T-cell (primary cell): ENCODE results near the gene PROSER1. TPM values are rescaled to one million over a fixed set of nuclear protein-coding genes. Genes with fewer than 3 reads are reported as not detected.
A peak's percentile ranks its signal among the peaks of the same experiment; 100 is the strongest.

ENCODE experiments used
- ATAC-seq, 4 experiments: fragments of 200-7000 bp in 3 of 4; fragments of 150-1000 bp in 1 of 4; cut with Tn5 transposase; replicated peaks in 1 of 4; 1 replicate in 3 of 4; 2 replicates in 1 of 4; pipeline ENCODE4 v1.10.0; 2021; ENCODE audit warnings: moderate library complexity in 3 of 4, mild to moderate bottlenecking in 2 of 4, moderate number of reproducible peaks in 1 of 4
- CTCF ChIA-PET, 2 donors: fragments of 300-600 bp; sonication (Branson Sonifier 250); formaldehyde crosslinking; loops; one replicate each; lab custom pipeline; 2022; ENCODE audit warnings: antibody characterized with exemption in 2 of 2; lab: Charles Lee
- POLR2A ChIA-PET, 2 donors: fragments of 300-600 bp; sonication (Branson Sonifier 250); formaldehyde crosslinking; loops; one replicate each; lab custom pipeline; 2022; ENCODE audit warnings: antibody characterized with exemption in 2 of 2; lab: Charles Lee
- DNase-seq, 35 experiments: peaks; one replicate each; pipeline versions ENCODE4 v3.0.0 to v3.0.0-alpha.2; 2013 to 2023
- H3K27ac ChIP-seq: one replicate; pipeline ENCODE4 v1.5.1; 2013; ENCODE audit warnings: low read length
- H3K27me3 ChIP-seq, 2 experiments: replicated peaks in 1 of 2; 1 replicate in 1 of 2; 2 replicates in 1 of 2; pipeline versions ENCODE4 v1.6.1 to v1.7.0; 2013; ENCODE audit warnings: low read length in 1 of 2, mixed read lengths in 1 of 2; ENCODE audit not compliant: control insufficient read depth in 2 of 2, insufficient read depth in 2 of 2; ENCODE audit errors: extremely low read depth in 1 of 2
- H3K36me3 ChIP-seq, 2 donors: 1 replicate in 1 of 2; 2 replicates in 1 of 2; pipeline versions ENCODE4 v1.6.1 to v1.7.0; 2013; ENCODE audit warnings: low read length in 1 of 2; ENCODE audit not compliant: control insufficient read depth in 2 of 2, insufficient read depth in 1 of 2; ENCODE audit errors: extremely low read depth in 1 of 2
- H3K4me1 ChIP-seq, 2 experiments: 1 replicate in 1 of 2; 2 replicates in 1 of 2; pipeline versions ENCODE4 v1.6.1 to v1.7.0; 2013; ENCODE audit warnings: low read length in 2 of 2, mixed read lengths in 1 of 2; ENCODE audit not compliant: insufficient read depth in 2 of 2, control insufficient read depth in 1 of 2; ENCODE audit errors: extremely low read depth in 1 of 2
- H3K4me3 ChIP-seq, 2 donors: 1 replicate in 1 of 2; 2 replicates in 1 of 2; pipeline versions ENCODE4 v1.5.1 to v1.7.0; 2013; ENCODE audit warnings: mild to moderate bottlenecking in 2 of 2, low read length in 1 of 2, moderate library complexity in 1 of 2; ENCODE audit not compliant: control insufficient read depth in 1 of 2; ENCODE audit errors: extremely low read depth in 1 of 2
- H3K9me3 ChIP-seq: 2 replicates; pipeline ENCODE4 v1.7.0; 2013
- H3K27ac Mint-ChIP-seq, 2 donors: one replicate each; pipeline ENCODE4 v1.8.0; 2020 to 2021; ENCODE audit warnings: mild to moderate bottlenecking in 2 of 2, mixed read lengths in 2 of 2
- H3K27me3 Mint-ChIP-seq, 2 donors: one replicate each; pipeline ENCODE4 v1.8.0; 2021 to 2022; ENCODE audit warnings: mixed read lengths in 2 of 2
- H3K36me3 Mint-ChIP-seq: one replicate; pipeline ENCODE4 v1.8.0; 2021; ENCODE audit warnings: mixed read lengths
- H3K4me1 Mint-ChIP-seq, 3 donors: one replicate each; pipeline ENCODE4 v1.8.0; 2020 to 2022; ENCODE audit warnings: mixed read lengths in 3 of 3, mild to moderate bottlenecking in 1 of 3
- H3K4me3 Mint-ChIP-seq, 3 donors: one replicate each; pipeline ENCODE4 v1.8.0; 2020 to 2022; ENCODE audit warnings: mild to moderate bottlenecking in 3 of 3, mixed read lengths in 3 of 3, moderate library complexity in 3 of 3
- H3K9me3 Mint-ChIP-seq, 3 donors: one replicate each; pipeline ENCODE4 v1.8.0; 2020 to 2022; ENCODE audit warnings: mixed read lengths in 3 of 3
- WGBS: methylation state at CpG from one replicate; pipeline ENCODE4 v1.1.5; 2013; ENCODE audit warnings: missing lambda C conversion rate; ENCODE audit not compliant: insufficient coverage; 5-methylcytosine and 5-hydroxymethylcytosine counted together
- total RNA-seq, 35 experiments: library from RNA in 6 of 35; stranded (reverse) in 6 of 35; fragments of 120-200 nt in 1 of 35; gene quantifications; one replicate each; pipeline versions ENCODE4 v1.2.1 to v1.2.4 and lab custom pipeline; 2013 to 2026

The PROSER1 gene
- total RNA-seq, 5 donors from 2014 or later (not counting 1 experiment from before 2014, with no cell fraction given): 40.1 to 50.7 (median 45.1) TPM

- Mint-ChIP-seq H3K27me3 (no peaks in the 10 kb centered on the region), H3K4me1 (peaks cover 32 to 42% (median 35%) of the 10 kb centered on the region in 3 donors), H3K36me3 (peaks cover 35% of the 10 kb centered on the region), H3K9me3 (peaks cover 3% of the 10 kb centered on the region in 3 donors), H3K27ac (no peak overlapping the region), H3K4me3 (no peak overlapping the region)
- ChIA-PET CTCF (interaction anchor here in 1 of 2 donors (1.2 kb wide), 1 partner anchor 560 kb away, joined by 3 read pairs; no protein-coding TSS in a partner anchor), POLR2A (interaction anchor here in 1 of 2 donors (0.7 kb wide), 1 partner anchor 599 kb away, joined by 3 read pairs; no protein-coding TSS in a partner anchor)
- Histone ChIP-seq H3K4me1 (no peaks in the 10 kb centered on the region), H3K27ac (no peak overlapping the region), H3K36me3 (peaks cover 0 to 3% of the 10 kb centered on the region in 2 donors), H3K9me3 (no peaks in the 10 kb centered on the region), H3K27me3 (no peaks in the 10 kb centered on the region), H3K4me3 (no peak overlapping the region)
- DNase-seq (no peak), ATAC-seq (no peak)
- WGBS: no CpG with 5 or more reads among the region's 1 CpG
Observed at GRCh38 chr13:39056018-39056417, 18.1 kb upstream of the PROSER1 start.

- peaks cover 29 to 35% (median 32%) of the 10 kb centered on the region in 3 donors for H3K4me1 Mint-ChIP-seq
- DNase-seq: no peak
- ChIA-PET POLR2A (no interaction called here), CTCF (interaction anchor here in 1 of 2 donors (0.6 kb wide), 1 partner anchor 599 kb away, joined by 4 read pairs; no protein-coding TSS in a partner anchor)
- no CpG with 5 or more reads among the region's 3 CpGs for WGBS
- Histone ChIP-seq H3K27ac (no peak overlapping the region), H3K27me3 (no peaks in the 10 kb centered on the region), H3K4me3 (no peak overlapping the region), H3K36me3 (peaks cover 0 to 3% of the 10 kb centered on the region in 2 donors), H3K9me3 (no peaks in the 10 kb centered on the region), H3K4me1 (no peaks in the 10 kb centered on the region)
- H3K9me3 Mint-ChIP-seq: peaks cover 0 to 3% (median 3%) of the 10 kb centered on the region in 3 donors
- ATAC-seq: no peak
- H3K4me3 Mint-ChIP-seq: no peak overlapping the region
- peaks cover 26% of the 10 kb centered on the region for H3K36me3 Mint-ChIP-seq
- H3K27me3 Mint-ChIP-seq: no peaks in the 10 kb centered on the region
- H3K27ac Mint-ChIP-seq: no peak overlapping the region
Observed at GRCh38 chr13:39054112-39054511, 16.2 kb upstream of the PROSER1 start.

DNA sequence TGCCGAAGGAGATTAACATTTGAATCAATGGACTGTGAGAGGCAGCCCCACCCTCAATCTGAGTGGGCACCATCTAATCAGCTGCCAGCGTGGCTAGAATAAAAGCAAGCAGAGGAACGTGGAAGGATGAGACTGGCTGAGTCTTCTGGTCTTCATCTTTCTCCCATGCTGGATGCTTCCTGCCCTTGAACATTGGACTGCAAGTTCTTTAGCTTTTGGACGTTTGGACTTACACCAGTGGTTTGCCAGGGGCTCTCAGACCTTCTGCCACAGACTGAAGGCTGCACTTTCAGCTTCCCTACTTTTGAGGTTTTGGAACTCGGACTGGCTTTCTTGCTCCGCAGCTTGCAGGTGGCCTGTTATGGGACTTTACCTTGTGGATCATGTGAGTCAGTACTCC, 15.1 kb upstream of the PROSER1 start:
- CTCF ChIA-PET: no interaction called here
- Mint-ChIP-seq H3K9me3 (peaks cover 0 to 3% (median 3%) of the 10 kb centered on the region in 3 donors), H3K4me1 (peaks cover 17 to 25% (median 21%) of the 10 kb centered on the region in 3 donors), H3K27ac (no peak overlapping the region), H3K36me3 (peaks cover 26% of the 10 kb centered on the region), H3K27me3 (no peaks in the 10 kb centered on the region), H3K4me3 (no peak overlapping the region)
- Histone ChIP-seq H3K36me3 (peaks cover 0 to 3% of the 10 kb centered on the region in 2 donors), H3K27me3 (no peaks in the 10 kb centered on the region), H3K27ac (no peak overlapping the region), H3K9me3 (no peaks in the 10 kb centered on the region), H3K4me1 (no peaks in the 10 kb centered on the region), H3K4me3 (no peak overlapping the region)
- ATAC-seq (no peak), DNase-seq (no peak)
- WGBS: 85% methylated on average over 5 of the region's 6 CpGs
- POLR2A ChIA-PET: no interaction called here

DNA sequence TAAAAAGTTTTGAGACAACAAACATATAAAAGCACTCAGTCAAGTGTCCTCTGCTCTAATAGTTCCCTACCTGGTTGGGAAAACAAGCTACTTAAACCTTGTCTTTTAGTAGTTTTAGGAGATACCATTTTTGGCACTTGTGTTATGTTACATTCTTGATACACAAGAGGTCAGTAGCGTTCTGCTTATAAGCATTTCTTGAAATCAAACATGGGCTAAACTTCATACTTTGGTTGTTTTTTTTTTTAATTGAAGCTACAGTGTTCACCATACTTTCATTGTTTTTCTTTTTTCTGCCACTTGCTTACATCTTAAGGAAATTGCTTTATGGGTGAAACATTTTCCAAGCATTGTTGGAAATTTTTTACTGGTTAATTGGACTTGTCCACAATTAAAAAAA, 13.3 kb upstream of the PROSER1 start:
- H3K4me3 Mint-ChIP-seq: no peak overlapping the region
- H3K27ac ChIP-seq: no peak overlapping the region
- H3K36me3 ChIP-seq: peaks cover 0 to 3% of the 10 kb centered on the region in 2 donors
- no peaks in the 10 kb centered on the region for H3K27me3 ChIP-seq
- H3K36me3 Mint-ChIP-seq: peaks cover 19% of the 10 kb centered on the region
- no peaks in the 10 kb centered on the region for H3K9me3 ChIP-seq
- ATAC-seq: no peak
- no CpG with 5 or more reads among the region's 1 CpG for WGBS
- peaks cover 6 to 10% (median 6%) of the 10 kb centered on the region in 3 donors for H3K4me1 Mint-ChIP-seq
- H3K4me3 ChIP-seq: no peak overlapping the region
- CTCF ChIA-PET: interaction anchor here (0.6 to 2.1 kb wide), 11 partner anchors 14 to 632 kb away, joined by 3 to 33 read pairs (median 4); partner anchors contain the start of gene PROSER1 (in 1 of the 2)
- H3K4me1 ChIP-seq: no peaks in the 10 kb centered on the region
- H3K27ac Mint-ChIP-seq: no peak overlapping the region
- peak in 1 of 35 experiments; percentile 54 for DNase-seq
- POLR2A ChIA-PET: no interaction called here
- H3K27me3 Mint-ChIP-seq: no peaks in the 10 kb centered on the region
- H3K9me3 Mint-ChIP-seq: peaks cover 0 to 3% (median 3%) of the 10 kb centered on the region in 3 donors

DNA sequence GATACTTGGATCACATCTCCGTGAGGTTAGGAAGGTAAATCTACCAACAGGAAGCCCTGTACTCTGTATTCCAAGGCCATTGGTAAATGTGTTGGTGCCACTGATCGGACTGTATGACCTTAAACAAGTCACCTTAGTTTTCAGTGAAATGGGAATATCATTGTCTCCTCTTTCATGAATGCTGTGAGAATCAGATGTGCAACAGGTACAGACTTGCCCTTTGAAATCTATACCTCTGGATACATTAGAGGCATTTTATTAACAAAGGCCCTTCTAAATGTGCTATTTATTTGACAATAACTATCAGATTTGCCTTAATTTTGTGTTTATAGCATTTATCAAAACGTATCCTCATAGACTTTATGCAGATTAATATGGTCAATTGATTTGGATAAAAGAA, 11.4 kb upstream of the PROSER1 start:
- Histone ChIP-seq H3K9me3 (no peaks in the 10 kb centered on the region), H3K4me3 (no peak overlapping the region), H3K27ac (no peak overlapping the region), H3K4me1 (no peaks in the 10 kb centered on the region), H3K36me3 (peaks cover 0 to 5% of the 10 kb centered on the region in 2 donors), H3K27me3 (no peaks in the 10 kb centered on the region)
- Mint-ChIP-seq H3K9me3 (no peaks in the 10 kb centered on the region), H3K4me1 (peaks cover 3 to 5% (median 4%) of the 10 kb centered on the region in 3 donors), H3K4me3 (no peak overlapping the region), H3K36me3 (peaks cover 23% of the 10 kb centered on the region), H3K27me3 (no peaks in the 10 kb centered on the region), H3K27ac (no peak overlapping the region)
- ChIA-PET CTCF (interaction anchor here in 1 of 2 donors (0.6 to 1.4 kb wide), 3 partner anchors 77 to 564 kb away, joined by 3 to 5 read pairs (median 5); no protein-coding TSS in a partner anchor), POLR2A (no interaction called here)
- ATAC-seq (no peak), DNase-seq (no peak)
- WGBS: 100% methylated on average over 1 of the region's 3 CpGs

DNA sequence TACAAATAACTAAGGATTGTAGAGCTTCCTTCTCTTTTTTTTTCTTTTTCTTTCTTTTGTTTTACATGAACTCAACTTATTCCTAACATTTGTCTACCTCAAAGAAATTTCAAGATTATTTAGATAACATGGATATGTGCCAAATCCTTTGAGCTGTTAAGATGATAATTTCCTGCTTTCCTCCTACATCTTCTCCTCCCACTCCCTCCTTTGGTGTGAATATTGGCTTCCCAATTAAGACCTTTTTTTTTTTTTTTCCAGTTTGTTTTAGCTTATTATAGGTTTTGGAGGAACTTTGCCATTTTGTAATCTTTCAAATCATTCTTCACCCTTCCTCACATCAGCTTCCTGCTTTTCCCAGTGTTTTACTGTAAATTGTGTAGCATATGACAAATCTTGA, 10.9 kb upstream of the PROSER1 start:
- Mint-ChIP-seq H3K27ac (no peak overlapping the region), H3K4me1 (peaks cover 0 to 1% (median 0%) of the 10 kb centered on the region in 3 donors), H3K4me3 (no peak overlapping the region), H3K9me3 (no peaks in the 10 kb centered on the region), H3K36me3 (peaks cover 23% of the 10 kb centered on the region), H3K27me3 (no peaks in the 10 kb centered on the region)
- DNase-seq (no peak), ATAC-seq (no peak)
- ChIA-PET POLR2A (no interaction called here), CTCF (interaction anchor here (0.6 to 1.9 kb wide), 7 partner anchors 10 to 567 kb away, joined by 3 to 8 read pairs (median 5); partner anchors contain the start of gene PROSER1 (in 1 of the 2))
- Histone ChIP-seq H3K27ac (no peak overlapping the region), H3K4me3 (no peak overlapping the region), H3K4me1 (no peaks in the 10 kb centered on the region), H3K27me3 (no peaks in the 10 kb centered on the region), H3K9me3 (no peaks in the 10 kb centered on the region), H3K36me3 (peaks cover 0 to 9% of the 10 kb centered on the region in 2 donors)
